Measurements from ENCODE around the gene IFT172.

GRCh38 chr2:27441226-27441926 is 48.2 kb downstream of the IFT172 start:
- TF ChIP-seq CTCF (IDR thresholded peaks at IDR 0.05) (no peak), EP300 (IDR thresholded peaks at IDR 0.05) (no peak)

Measured in esophagus muscularis mucosa (tissue), 3 donors.